Muscle layer of duodenum (tissue), 2 donors: ENCODE results near the gene AKT3.

Experiments used
- H3K27ac ChIP-seq: one replicate; pipeline ENCODE4 v1.7.0; 2013; ENCODE audit warnings: mild to moderate bottlenecking, low read length
- H3K27me3 ChIP-seq: one replicate; pipeline ENCODE4 v1.7.0; 2013; ENCODE audit warnings: low read depth, mild to moderate bottlenecking, control low read depth, low read length
- H3K36me3 ChIP-seq, 2 donors: one replicate each; pipeline ENCODE4 v1.7.0; 2013; ENCODE audit warnings: low read length in 2 of 2, control low read depth in 1 of 2, mild to moderate bottlenecking in 1 of 2; ENCODE audit not compliant: insufficient read depth in 2 of 2, control insufficient read depth in 1 of 2
- H3K4me1 ChIP-seq, 2 donors: one replicate each; pipeline ENCODE4 v1.7.0; 2013; ENCODE audit warnings: low read length in 2 of 2, mild to moderate bottlenecking in 2 of 2, control low read depth in 1 of 2, moderate library complexity in 1 of 2; ENCODE audit not compliant: insufficient read depth in 2 of 2, control insufficient read depth in 1 of 2
- H3K4me3 ChIP-seq, 2 donors: one replicate each; pipeline ENCODE4 v1.7.0; 2013; ENCODE audit warnings: low read length in 2 of 2, low read depth in 1 of 2, mild to moderate bottlenecking in 1 of 2
- H3K9me3 ChIP-seq, 2 donors: one replicate each; pipeline ENCODE4 v1.7.0; 2013; ENCODE audit warnings: low read length in 2 of 2, control low read depth in 1 of 2, mild to moderate bottlenecking in 1 of 2; ENCODE audit not compliant: control insufficient read depth in 1 of 2
- donor health status: healthy.

The AKT3 gene

GRCh38 chr1:243483952-243484351 lies 366.1 kb downstream of the AKT3 start:
- Histone ChIP-seq H3K9me3 (no peaks in the 10 kb centered on the region), H3K27ac (no peak overlapping the region), H3K4me1 (peaks cover 0 to 14% of the 10 kb centered on the region in 2 donors), H3K27me3 (no peaks in the 10 kb centered on the region), H3K4me3 (no peak overlapping the region), H3K36me3 (peaks cover 0 to 2% of the 10 kb centered on the region in 2 donors)

GRCh38 chr1:243483071-243483771 lies 366.8 kb downstream of the AKT3 start:
- H3K4me3 ChIP-seq, result peak overlapping the region; percentile 46 to 62
- H3K27ac ChIP-seq, result no peak overlapping the region

DNA sequence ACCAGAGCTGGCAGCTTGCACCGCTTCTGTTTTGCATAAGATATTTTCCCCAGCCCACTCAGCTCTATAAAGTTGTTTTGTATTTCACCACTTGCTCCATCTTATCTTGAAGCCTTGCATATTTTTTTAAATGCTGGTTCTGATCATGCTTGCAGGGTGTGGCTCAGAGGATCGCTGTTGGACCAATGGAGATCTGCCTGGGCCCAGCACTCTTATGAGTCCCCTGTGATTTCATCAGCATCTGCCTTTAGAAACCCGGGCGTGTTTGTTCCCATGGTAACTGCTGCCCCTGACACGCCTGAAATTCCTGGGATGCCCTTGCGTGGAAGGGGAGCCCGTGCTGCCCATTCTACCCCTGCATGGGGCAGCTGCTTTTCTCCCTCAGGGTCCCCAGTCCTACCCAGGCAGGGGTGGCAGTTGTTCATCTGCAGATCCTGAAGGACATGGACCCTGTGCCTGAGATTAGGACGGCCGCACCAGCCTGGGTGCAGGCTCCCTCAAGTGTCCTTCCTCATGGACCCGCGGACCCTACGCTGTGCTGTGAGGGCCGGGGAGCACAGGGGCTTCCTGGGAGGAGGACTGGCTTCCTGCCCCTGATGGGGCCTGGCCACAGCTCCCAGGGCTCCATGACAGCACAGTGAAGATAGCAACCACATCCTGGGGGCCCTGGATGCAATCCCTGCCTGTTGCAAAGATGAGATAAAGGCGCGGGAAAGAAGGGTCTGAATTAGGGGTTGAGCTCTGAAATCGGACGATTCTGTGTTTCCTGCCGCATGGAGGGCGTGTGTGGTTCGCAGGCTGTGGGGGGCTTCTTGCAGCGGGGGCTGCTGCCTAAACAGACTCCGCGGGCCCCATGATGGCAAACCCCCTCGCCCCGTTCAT lies 367.7 kb downstream of the AKT3 start:
- Histone ChIP-seq H3K4me3 (peak overlapping the region; percentile 46 to 62), H3K4me1 (peaks cover 0 to 13% of the 10 kb centered on the region in 2 donors), H3K27ac (no peak overlapping the region), H3K9me3 (no peaks in the 10 kb centered on the region), H3K27me3 (no peaks in the 10 kb centered on the region), H3K36me3 (no peaks in the 10 kb centered on the region)

More at GRCh38 chr1:243483071-243483771, 366.8 kb downstream of the AKT3 start:
- Histone ChIP-seq H3K36me3 (no peaks in the 10 kb centered on the region), H3K27me3 (no peaks in the 10 kb centered on the region), H3K4me1 (peaks cover 0 to 13% of the 10 kb centered on the region in 2 donors), H3K9me3 (no peaks in the 10 kb centered on the region)

- peaks cover 0 to 13% of the 10 kb centered on the region in 2 donors for H3K4me1 ChIP-seq
- no peak overlapping the region for H3K27ac ChIP-seq
- no peaks in the 10 kb centered on the region for H3K27me3 ChIP-seq
- no peaks in the 10 kb centered on the region for H3K36me3 ChIP-seq
- no peaks in the 10 kb centered on the region for H3K9me3 ChIP-seq
- H3K4me3 ChIP-seq, result no peak overlapping the region
Observed at GRCh38 chr1:243481101-243481500, 368.9 kb downstream of the AKT3 start.

GRCh38 chr1:243477731-243478290 lies 372.2 kb downstream of the AKT3 start:
- Histone ChIP-seq H3K27me3 (no peaks in the 10 kb centered on the region), H3K27ac (no peak overlapping the region), H3K36me3 (no peaks in the 10 kb centered on the region), H3K4me3 (no peak overlapping the region), H3K4me1 (peaks cover 0 to 13% of the 10 kb centered on the region in 2 donors), H3K9me3 (no peaks in the 10 kb centered on the region)

DNA sequence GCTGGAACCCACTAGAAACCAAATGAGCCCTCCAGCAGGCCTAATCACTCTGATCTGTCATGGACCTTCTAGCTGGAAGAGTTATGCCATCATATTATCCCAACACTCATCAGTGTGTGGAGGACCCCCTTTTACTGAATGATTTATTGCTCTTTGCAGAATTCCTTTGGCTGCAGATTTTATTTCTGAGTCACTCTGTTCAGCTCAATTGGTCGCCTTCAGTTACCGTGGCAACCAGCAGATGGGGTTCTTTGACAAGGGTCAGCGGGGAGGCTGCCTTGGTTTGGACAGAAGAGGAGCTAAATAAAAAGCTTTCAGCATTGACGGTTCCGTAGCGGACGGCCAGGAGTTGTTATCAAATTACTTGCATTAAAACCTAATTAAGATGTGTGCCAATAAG lies 374.1 kb downstream of the AKT3 start:
- Histone ChIP-seq H3K9me3 (no peaks in the 10 kb centered on the region), H3K4me3 (no peak overlapping the region), H3K27me3 (no peaks in the 10 kb centered on the region), H3K4me1 (peaks cover 0 to 14% of the 10 kb centered on the region in 2 donors), H3K27ac (no peak overlapping the region), H3K36me3 (no peaks in the 10 kb centered on the region)

- Histone ChIP-seq H3K4me1 (peaks cover 0 to 14% of the 10 kb centered on the region in 2 donors), H3K27ac (no peak overlapping the region), H3K27me3 (no peaks in the 10 kb centered on the region), H3K36me3 (no peaks in the 10 kb centered on the region), H3K9me3 (no peaks in the 10 kb centered on the region), H3K4me3 (no peak overlapping the region)
Observed at GRCh38 chr1:243474906-243475305, 375.1 kb downstream of the AKT3 start.

GRCh38 chr1:243474136-243474881 lies 375.7 kb downstream of the AKT3 start:
- Histone ChIP-seq H3K9me3 (no peaks in the 10 kb centered on the region), H3K27ac (no peak overlapping the region), H3K36me3 (no peaks in the 10 kb centered on the region), H3K27me3 (no peaks in the 10 kb centered on the region), H3K4me1 (peaks cover 0 to 14% of the 10 kb centered on the region in 2 donors), H3K4me3 (no peak overlapping the region)

DNA sequence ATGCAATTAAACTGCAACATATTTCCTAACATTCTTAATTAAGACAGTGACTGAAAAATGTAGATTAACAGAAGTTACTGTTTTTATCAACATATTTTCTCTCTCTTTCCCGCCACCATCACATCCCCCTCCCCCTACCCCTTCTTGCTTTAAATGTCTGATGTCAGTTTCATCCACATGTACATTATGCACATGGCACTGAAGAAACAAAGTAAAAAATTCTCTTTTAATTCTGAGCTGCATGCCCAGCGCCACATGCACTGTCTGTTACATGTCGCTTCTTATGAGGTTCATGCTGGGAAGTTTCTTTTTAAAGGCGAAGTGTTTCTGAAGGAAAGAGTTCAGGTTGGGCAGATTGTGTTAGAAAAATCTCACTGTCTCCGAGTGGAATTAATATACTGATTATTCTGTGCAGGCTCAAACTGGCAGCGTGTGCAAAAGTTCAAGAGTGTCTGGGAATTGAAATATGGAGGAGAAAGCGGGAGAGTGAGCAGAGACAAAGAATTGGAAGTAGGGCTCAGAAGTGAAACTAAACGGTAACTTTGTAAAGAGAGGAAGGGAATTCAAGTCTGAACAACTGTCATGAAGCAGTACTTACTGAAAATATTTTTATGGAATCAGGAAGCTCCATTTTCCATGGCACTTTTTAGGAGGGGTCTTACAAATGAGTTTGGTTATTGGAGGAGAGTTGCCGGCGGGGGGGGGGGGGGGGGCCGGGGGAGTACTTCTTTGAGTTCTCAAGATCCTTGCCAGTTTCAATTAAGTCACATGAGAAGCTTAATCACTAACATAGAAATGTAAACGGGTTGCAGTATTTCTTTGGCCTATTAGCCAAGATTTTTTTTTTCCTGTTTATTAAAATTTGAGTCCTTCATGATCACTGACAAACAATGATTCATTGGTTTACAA lies 376.6 kb downstream of the AKT3 start:
- H3K4me1 ChIP-seq, result peaks cover 0 to 14% of the 10 kb centered on the region in 2 donors
- no peak overlapping the region for H3K27ac ChIP-seq
- H3K27me3 ChIP-seq, result no peaks in the 10 kb centered on the region
- H3K36me3 ChIP-seq, result no peaks in the 10 kb centered on the region
- H3K9me3 ChIP-seq, result no peaks in the 10 kb centered on the region
- peak overlapping the region; percentile 60 to 63 for H3K4me3 ChIP-seq
